ENCODE data around the gene FIBCD1. TPM values are rescaled to one million over a fixed set of nuclear protein-coding genes. Genes with fewer than 3 reads are reported as not detected.

The FIBCD1 gene
- polyA plus RNA-seq, 6 donors from 2014 or later, result not detected

Other genes starting within 250 kb of the FIBCD1 start
- gene EXOSC2, start 245.5 kb downstream of the FIBCD1 start, polyA plus RNA-seq (ENCODE audit: low read depth in 6 of 6), result 10 to 100 TPM; 24.1 to 41.1 (median 26.9) TPM
- gene ABL1, start 104.0 kb downstream of the FIBCD1 start, polyA plus RNA-seq (ENCODE audit: low read depth in 6 of 6), result 10 to 100 TPM in 2 of 6 donors, 1 to 10 TPM in 4; 1.2 to 18.9 (median 9.4) TPM
- gene QRFP, start 42.4 kb downstream of the FIBCD1 start, polyA plus RNA-seq (ENCODE audit: low read depth in 6 of 6), result under 1 TPM in 2 of 6 donors, not detected in 4; 0.42 to 0.75 TPM
- under 1 TPM in 1 of 6 donors, not detected in 5; 0.17 TPM for gene LAMC3, start 69.9 kb upstream of the FIBCD1 start, polyA plus RNA-seq (ENCODE audit: low read depth in 6 of 6)
- gene AIF1L, start 157.3 kb upstream of the FIBCD1 start, polyA plus RNA-seq (ENCODE audit: low read depth in 6 of 6), result not detected
- gene NUP214, start 186.3 kb upstream of the FIBCD1 start, polyA plus RNA-seq (ENCODE audit: low read depth in 6 of 6), result 10 to 100 TPM in 5 of 6 donors, 1 to 10 TPM in 1; 8.8 to 27.6 (median 18.3) TPM